OCI-LY7 (cell line): ENCODE data around the gene KRTAP4-3. TPM values are rescaled to one million over a fixed set of nuclear protein-coding genes. Genes with fewer than 3 reads are reported as not detected.

Experiments used
- BruUV-seq: library from RNA; stranded (reverse); fragments of 400-500 nt; replicated peaks from 2 replicates; lab custom pipeline; 2021; lab: Mats Ljungman, UMichigan
- CTCF ChIA-PET: fragments of 300-600 bp; sonication (Branson Sonifier 250); formaldehyde crosslinking; loops from one replicate; lab custom pipeline; 2022; ENCODE audit warnings: antibody characterized with exemption; ENCODE audit not compliant: unreplicated experiment; lab: Charles Lee
- POLR2A ChIA-PET: fragments of 300-600 bp; sonication (Branson Sonifier 250); formaldehyde crosslinking; loops from one replicate; lab custom pipeline; 2022; ENCODE audit warnings: antibody characterized with exemption; lab: Charles Lee
- DNase-seq: peaks from one replicate; pipeline ENCODE4 v3.0.0-alpha.2; 2015; ENCODE audit warnings: low spot score
- H2AFZ ChIP-seq: fragments of 200-600 bp; sonication (generic), shearing (Covaris generic); 2 replicates; pipeline ENCODE4 v1.6.1; 2014; ENCODE audit warnings: mild to moderate bottlenecking, antibody characterized with exemption, low read length, moderate library complexity
- H3K27ac ChIP-seq: fragments of 200-600 bp; sonication (generic); 2 replicates; pipeline ENCODE4 v1.5.1; 2014; ENCODE audit warnings: mixed run types, low read depth, mild to moderate bottlenecking, moderate library complexity, low read length, inconsistent platforms; ENCODE audit not compliant: poor library complexity, severe bottlenecking
- H3K36me3 ChIP-seq: fragments of 200-600 bp; sonication (generic); 2 replicates; pipeline ENCODE4 v1.6.1; 2014; ENCODE audit warnings: mild to moderate bottlenecking, antibody characterized with exemption, low read length, moderate library complexity, mixed read lengths; ENCODE audit not compliant: insufficient read depth
- H3K4me1 ChIP-seq: fragments of 200-600 bp; sonication (generic); 2 replicates; pipeline ENCODE4 v1.5.1; 2014; ENCODE audit warnings: mild to moderate bottlenecking, low read length; ENCODE audit not compliant: insufficient read depth, poor library complexity, severe bottlenecking
- H3K4me2 ChIP-seq: fragments of 200-600 bp; sonication (generic); 2 replicates; pipeline ENCODE4 v1.6.1; 2014; ENCODE audit warnings: mild to moderate bottlenecking, low read length
- H3K4me3 ChIP-seq: fragments of 200-600 bp; sonication (generic); 2 replicates; pipeline ENCODE4 v1.5.1; 2014; ENCODE audit warnings: mild to moderate bottlenecking, low read depth, low read length; ENCODE audit not compliant: poor library complexity, severe bottlenecking
- H3K79me2 ChIP-seq: fragments of 200-600 bp; sonication (generic); 2 replicates; pipeline ENCODE4 v1.6.1; 2016; ENCODE audit warnings: low read depth, mild to moderate bottlenecking, low read length, moderate library complexity, mixed read lengths; ENCODE audit not compliant: insufficient read depth
- H3K9me2 ChIP-seq: fragments of 200-600 bp; sonication (generic); 2 replicates; pipeline ENCODE4 v1.6.1; 2016; ENCODE audit warnings: mild to moderate bottlenecking, low read length, mixed read lengths; ENCODE audit not compliant: insufficient read depth
- H3K9me3 ChIP-seq: fragments of 200-600 bp; sonication (generic); 2 replicates; pipeline ENCODE4 v1.6.1; 2014; ENCODE audit warnings: mild to moderate bottlenecking, mixed run types, low read length, mixed read lengths
- H4K20me1 ChIP-seq: fragments of 200-600 bp; sonication (generic); 2 replicates; pipeline ENCODE4 v1.6.1; 2014; ENCODE audit warnings: mild to moderate bottlenecking, antibody characterized with exemption, low read length, moderate library complexity, mixed read lengths; ENCODE audit not compliant: insufficient read depth
- EZH2phosphoT487 ChIP-seq: fragments of 200-600 bp; sonication (generic); IDR thresholded peaks from 2 replicates; pipeline ENCODE4 v1.6.1; 2018; ENCODE audit warnings: low read depth, borderline replicate concordance, mild to moderate bottlenecking, mixed run types, antibody characterized with exemption, low read length, moderate library complexity, mixed read lengths
- intact Hi-C: fragments of 100-400 bp; cut with micrococcal nuclease; formaldehyde crosslinking; loops from one replicate; pipeline ENCODE4 v1.10.0; 2022; ENCODE audit not compliant: unreplicated experiment
- total RNA-seq, 2 experiments: library from RNA; depleted of rRNA in 1 of 2; stranded (reverse); fragments of >200 nt in 1 of 2; shearing (Covaris generic) in 1 of 2; gene quantifications; 2 replicates each; pipeline ENCODE4 v1.2.3, GENCODE V29; 2014 to 2022
- TF ChIP-seq, protein P1 (sequence below): fragments of 200-600 bp; sonication (generic); conservative IDR thresholded peaks from 2 replicates; pipeline ENCODE4 v1.5.1; 2014; ENCODE audit warnings: mild to moderate bottlenecking, antibody characterized with exemption, low read length, moderate library complexity, mixed read lengths

Gene KRTAP4-3
- total RNA-seq, 2 experiments from 2014 or later = not detected

DNA sequence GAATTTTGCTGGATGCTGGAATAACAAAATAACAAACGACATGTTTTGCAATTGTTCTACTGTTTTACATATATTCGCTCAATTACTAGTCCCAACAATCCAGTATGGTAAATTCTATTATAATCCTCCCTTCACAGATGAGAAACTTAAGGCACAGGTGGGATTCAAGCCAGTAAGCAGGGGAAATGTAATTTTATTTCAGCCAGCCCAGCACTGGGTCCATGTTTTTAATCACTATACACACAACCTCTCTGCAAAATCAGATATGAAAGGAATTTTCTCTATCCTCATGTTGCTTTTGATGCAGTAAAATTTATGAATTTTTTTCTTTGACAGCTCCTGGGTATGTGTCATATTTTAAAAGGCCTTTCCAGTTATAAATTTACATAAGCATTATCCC is 22.8 kb downstream of the KRTAP4-3 start:
- Histone ChIP-seq H3K4me1 (no peaks in the 10 kb centered on the region), H4K20me1 (no peaks in the 10 kb centered on the region), H2AFZ (no peak overlapping the region), H3K4me2 (no peak overlapping the region), H3K9me2 (no peaks in the 10 kb centered on the region), H3K4me3 (no peak overlapping the region), H3K9me3 (peaks cover 7% of the 10 kb centered on the region; the same call in 1 of the 2 replicates), H3K27ac (no peak overlapping the region), H3K36me3 (no peaks in the 10 kb centered on the region), H3K79me2 (no peaks in the 10 kb centered on the region)
- no peak for DNase-seq
- intact Hi-C loops = no loop called here
- BruUV-seq = no TSS peak
- ChIA-PET CTCF (no interaction called here), POLR2A (no interaction called here)
- no peak for TF ChIP-seq EZH2phosphoT487
- TF ChIP-seq, protein P1, sequence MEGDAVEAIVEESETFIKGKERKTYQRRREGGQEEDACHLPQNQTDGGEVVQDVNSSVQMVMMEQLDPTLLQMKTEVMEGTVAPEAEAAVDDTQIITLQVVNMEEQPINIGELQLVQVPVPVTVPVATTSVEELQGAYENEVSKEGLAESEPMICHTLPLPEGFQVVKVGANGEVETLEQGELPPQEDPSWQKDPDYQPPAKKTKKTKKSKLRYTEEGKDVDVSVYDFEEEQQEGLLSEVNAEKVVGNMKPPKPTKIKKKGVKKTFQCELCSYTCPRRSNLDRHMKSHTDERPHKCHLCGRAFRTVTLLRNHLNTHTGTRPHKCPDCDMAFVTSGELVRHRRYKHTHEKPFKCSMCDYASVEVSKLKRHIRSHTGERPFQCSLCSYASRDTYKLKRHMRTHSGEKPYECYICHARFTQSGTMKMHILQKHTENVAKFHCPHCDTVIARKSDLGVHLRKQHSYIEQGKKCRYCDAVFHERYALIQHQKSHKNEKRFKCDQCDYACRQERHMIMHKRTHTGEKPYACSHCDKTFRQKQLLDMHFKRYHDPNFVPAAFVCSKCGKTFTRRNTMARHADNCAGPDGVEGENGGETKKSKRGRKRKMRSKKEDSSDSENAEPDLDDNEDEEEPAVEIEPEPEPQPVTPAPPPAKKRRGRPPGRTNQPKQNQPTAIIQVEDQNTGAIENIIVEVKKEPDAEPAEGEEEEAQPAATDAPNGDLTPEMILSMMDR = no peak

DNA sequence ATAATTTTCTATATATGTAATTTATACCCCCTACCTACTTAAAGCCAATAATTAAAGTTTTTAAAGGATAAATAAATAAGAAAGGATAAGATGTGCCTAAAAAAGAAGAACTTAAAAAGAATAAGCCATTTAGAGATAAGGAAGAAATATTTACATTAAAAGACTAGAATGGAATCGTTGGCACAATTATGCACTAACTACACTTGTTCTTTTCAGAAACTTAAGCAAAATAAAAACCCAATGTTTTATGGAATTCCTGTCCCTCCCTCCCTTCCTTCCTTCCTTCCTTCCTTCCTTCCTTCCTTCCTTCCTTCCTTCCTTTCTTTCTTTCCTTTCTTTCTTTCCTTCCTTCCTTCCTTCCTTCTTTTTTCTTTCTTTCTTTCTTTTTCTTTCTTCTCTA is 23.2 kb downstream of the KRTAP4-3 start:
- H3K79me2 ChIP-seq = no peaks in the 10 kb centered on the region
- peaks cover 7% of the 10 kb centered on the region; the same call in 1 of the 2 replicates for H3K9me3 ChIP-seq
- TF ChIP-seq, protein P1 = no peak
- no peak for TF ChIP-seq EZH2phosphoT487
- BruUV-seq = no TSS peak
- ChIA-PET CTCF (no interaction called here), POLR2A (no interaction called here)
- no peak overlapping the region for H3K4me2 ChIP-seq
- no peak overlapping the region for H2AFZ ChIP-seq
- no peaks in the 10 kb centered on the region for H3K9me2 ChIP-seq
- H3K36me3 ChIP-seq = no peaks in the 10 kb centered on the region
- intact Hi-C loops = no loop called here
- H3K27ac ChIP-seq = no peak overlapping the region
- H3K4me1 ChIP-seq = no peaks in the 10 kb centered on the region
- no peak for DNase-seq
- H4K20me1 ChIP-seq = no peaks in the 10 kb centered on the region
- no peak overlapping the region for H3K4me3 ChIP-seq

GRCh38 chr17:41141361-41141760 is 26.7 kb downstream of the KRTAP4-3 start:
- H3K4me2 ChIP-seq = no peak overlapping the region
- no peak overlapping the region for H2AFZ ChIP-seq
- DNase-seq = no peak
- no peaks in the 10 kb centered on the region for H3K79me2 ChIP-seq
- H3K27ac ChIP-seq = no peak overlapping the region
- H3K4me3 ChIP-seq = no peak overlapping the region
- BruUV-seq = no TSS peak
- CTCF ChIA-PET = no interaction called here
- no peak for TF ChIP-seq EZH2phosphoT487
- TF ChIP-seq, protein P1 = no peak
- no peaks in the 10 kb centered on the region for H4K20me1 ChIP-seq
- no peaks in the 10 kb centered on the region for H3K9me2 ChIP-seq
- POLR2A ChIA-PET = no interaction called here
- H3K36me3 ChIP-seq = no peaks in the 10 kb centered on the region
- H3K4me1 ChIP-seq = no peaks in the 10 kb centered on the region
- intact Hi-C loops = no loop called here
- peaks cover 7% of the 10 kb centered on the region; the same call in 1 of the 2 replicates for H3K9me3 ChIP-seq
